IPS DF 6.9 (cell line): ENCODE results near the gene ZNF581.

Source experiments
- DNase-seq: peaks from one replicate; pipeline ENCODE4 v3.0.0-alpha.2; 2013; ENCODE audit warnings: low read depth, low spot score
- H3K27ac ChIP-seq: one replicate; pipeline ENCODE4 v1.5.1; 2013; ENCODE audit warnings: low read length, control low read depth
- H3K27me3 ChIP-seq: 2 replicates; pipeline ENCODE4 v1.6.1; 2013; ENCODE audit warnings: mild to moderate bottlenecking, low read length; ENCODE audit not compliant: control insufficient read depth, insufficient read depth
- H3K36me3 ChIP-seq: 2 replicates; pipeline ENCODE4 v1.6.1; 2013; ENCODE audit warnings: low read length; ENCODE audit not compliant: control insufficient read depth, insufficient read depth
- H3K4me1 ChIP-seq: 2 replicates; pipeline ENCODE4 v1.6.1; 2013; ENCODE audit warnings: low read length; ENCODE audit not compliant: control insufficient read depth, insufficient read depth
- H3K4me3 ChIP-seq: 2 replicates; pipeline ENCODE4 v1.5.1; 2013; ENCODE audit warnings: mild to moderate bottlenecking, low read length
- H3K9me3 ChIP-seq: 2 replicates; pipeline ENCODE4 v1.6.1; 2013; ENCODE audit warnings: low read length, inconsistent platforms; ENCODE audit not compliant: control insufficient read depth, insufficient read depth
- WGBS: extraction: QIAGEN DNeasy Blood & Tissue Kit; methylation state at CpG from one replicate; pipeline ENCODE4 v1.1.7; 2013; ENCODE audit warnings: mixed read lengths, missing lambda C conversion rate; ENCODE audit not compliant: insufficient read length, insufficient coverage; 5-methylcytosine and 5-hydroxymethylcytosine counted together

ZNF581 gene

DNA sequence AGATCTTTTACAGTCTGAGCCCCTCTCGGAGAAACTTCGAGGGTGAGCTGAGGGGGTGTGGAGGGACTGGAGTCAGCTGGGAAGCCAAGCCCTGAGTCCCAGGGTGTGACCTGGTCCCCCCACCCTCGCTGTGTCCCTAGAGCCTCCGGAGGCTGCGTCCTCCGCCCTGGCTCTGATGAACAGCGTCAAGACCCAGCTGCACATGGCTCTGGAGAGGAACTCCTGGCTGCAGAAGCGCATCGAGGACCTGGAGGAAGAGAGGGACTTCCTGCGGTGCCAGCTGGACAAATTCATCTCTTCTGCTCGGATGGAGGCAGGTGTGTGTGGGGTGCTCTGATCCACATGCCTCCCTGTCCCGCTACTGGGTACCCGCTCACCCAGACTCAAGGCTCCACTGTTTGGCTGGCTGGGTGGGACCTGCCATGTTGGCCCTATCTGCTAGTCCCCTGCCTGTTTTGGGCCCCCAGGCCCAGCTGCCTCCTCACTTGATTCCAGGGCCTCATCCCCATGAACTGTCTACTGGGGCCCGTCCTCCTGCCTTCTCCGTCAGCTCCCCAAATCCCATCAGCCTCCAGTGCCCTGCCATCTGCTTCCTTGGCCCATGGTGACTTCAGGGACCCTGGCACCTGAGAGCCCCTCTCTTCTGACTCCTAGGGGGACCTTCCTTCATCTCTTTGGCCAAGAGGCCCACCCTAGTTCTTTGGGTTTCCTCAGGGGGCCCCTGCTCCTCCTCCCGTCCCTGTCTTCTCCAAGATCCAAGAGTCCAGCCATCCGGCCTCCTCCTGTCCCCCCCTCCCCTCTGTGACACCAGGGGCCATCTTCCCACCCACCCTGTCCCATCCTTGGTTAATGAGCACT, 6.0 kb downstream of the ZNF581 start:
- H3K4me1 ChIP-seq: 0 out of 2 replicates have a peak, but pooled peaks cover 3% of the 10 kb centered on the region
- no CpG with 5 or more reads among the region's 17 CpGs for WGBS
- peaks cover 8% of the 10 kb centered on the region for H3K36me3 ChIP-seq
- no peak overlapping the region for H3K27ac ChIP-seq
- no peaks in the 10 kb centered on the region for H3K27me3 ChIP-seq
- no peaks in the 10 kb centered on the region for H3K9me3 ChIP-seq
- H3K4me3 ChIP-seq: no peak overlapping the region
- no peak for DNase-seq

GRCh38 chr19:55650126-55650557, 6.7 kb downstream of the ZNF581 start:
- no peak for DNase-seq
- no CpG with 5 or more reads among the region's 4 CpGs for WGBS
- Histone ChIP-seq H3K36me3 (peaks cover 3% of the 10 kb centered on the region), H3K4me1 (0 out of 2 replicates have a peak, but pooled peaks cover 3% of the 10 kb centered on the region), H3K27me3 (no peaks in the 10 kb centered on the region), H3K4me3 (no peak overlapping the region), H3K27ac (no peak overlapping the region), H3K9me3 (no peaks in the 10 kb centered on the region)

GRCh38 chr19:55650602-55651230, 7.3 kb downstream of the ZNF581 start:
- no peaks in the 10 kb centered on the region for H3K27me3 ChIP-seq
- DNase-seq: no peak
- no peak overlapping the region for H3K27ac ChIP-seq
- WGBS: no CpG with 5 or more reads among the region's 17 CpGs
- H3K4me1 ChIP-seq: 0 out of 2 replicates have a peak, but pooled peaks cover 3% of the 10 kb centered on the region
- H3K9me3 ChIP-seq: no peaks in the 10 kb centered on the region
- no peak overlapping the region for H3K4me3 ChIP-seq
- H3K36me3 ChIP-seq: no peaks in the 10 kb centered on the region

- no peak overlapping the region for H3K4me3 ChIP-seq
- no peaks in the 10 kb centered on the region for H3K36me3 ChIP-seq
- no CpG with 5 or more reads among the region's 18 CpGs for WGBS
- 0 out of 2 replicates have a peak, but pooled peaks cover 3% of the 10 kb centered on the region for H3K4me1 ChIP-seq
- H3K27me3 ChIP-seq: no peaks in the 10 kb centered on the region
- no peak for DNase-seq
- no peak overlapping the region for H3K27ac ChIP-seq
- H3K9me3 ChIP-seq: no peaks in the 10 kb centered on the region
These were observed 7.8 kb downstream of the ZNF581 start for GRCh38 chr19:55651236-55651635.

DNA sequence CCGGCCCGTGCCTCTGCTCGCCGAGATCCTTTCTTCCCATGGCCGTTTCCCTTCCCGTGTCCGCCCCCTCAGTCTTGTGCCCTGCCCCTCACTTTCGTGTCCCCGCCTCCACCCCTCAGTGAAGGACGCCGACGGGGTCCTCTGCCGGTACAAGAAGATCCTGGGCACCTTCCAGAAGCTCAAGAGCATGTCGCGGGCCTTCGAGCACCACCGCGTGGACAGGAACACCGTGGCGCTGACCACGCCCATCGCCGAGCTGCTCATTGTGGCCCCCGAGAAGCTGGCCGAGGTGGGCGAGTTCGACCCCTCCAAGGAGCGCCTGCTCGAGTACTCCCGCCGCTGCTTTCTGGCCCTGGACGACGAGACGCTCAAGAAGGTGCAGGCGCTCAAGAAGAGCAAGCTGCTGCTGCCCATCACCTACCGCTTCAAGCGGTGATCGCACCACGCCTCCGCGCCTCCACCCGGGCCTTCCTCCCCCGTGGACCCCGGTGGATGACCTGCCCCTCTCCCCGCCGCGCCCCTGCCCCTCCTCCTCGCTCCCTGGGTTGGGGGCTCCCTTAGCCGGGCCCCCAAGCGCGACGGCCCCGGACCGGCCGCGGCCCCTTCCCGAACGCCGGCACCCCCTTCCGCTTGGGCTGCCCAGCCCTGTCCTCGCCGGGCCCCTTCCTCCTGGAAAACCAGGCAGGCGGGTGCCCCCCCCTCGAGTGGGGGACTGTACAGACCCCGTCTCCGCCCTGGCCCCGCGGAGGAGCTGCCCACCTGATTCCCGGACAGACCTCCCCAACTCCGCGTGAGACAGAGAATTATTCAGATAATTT, 9.1 kb downstream of the ZNF581 start:
- Histone ChIP-seq H3K9me3 (no peaks in the 10 kb centered on the region), H3K27ac (no peak overlapping the region), H3K4me1 (peaks cover 4% of the 10 kb centered on the region; the same call in 1 of the 2 replicates), H3K36me3 (no peaks in the 10 kb centered on the region), H3K27me3 (no peaks in the 10 kb centered on the region), H3K4me3 (peak overlapping the region; percentile 22; the same call in 1 of the 2 replicates)
- DNase-seq: no peak
- WGBS: no CpG with 5 or more reads among the region's 71 CpGs

- peak overlapping the region; percentile 77; the same call in 1 of the 2 replicates for H3K4me3 ChIP-seq
- no peaks in the 10 kb centered on the region for H3K27me3 ChIP-seq
- H3K36me3 ChIP-seq: no peaks in the 10 kb centered on the region
- DNase-seq: peak; percentile 88
- WGBS: no CpG with 5 or more reads among the region's 57 CpGs
- H3K27ac ChIP-seq: no peak overlapping the region
- peaks cover 1% of the 10 kb centered on the region; the same call in 1 of the 2 replicates for H3K4me1 ChIP-seq
- no peaks in the 10 kb centered on the region for H3K9me3 ChIP-seq
These were observed 10.3 kb downstream of the ZNF581 start for GRCh38 chr19:55653651-55654322.

GRCh38 chr19:55654323-55654867, 10.9 kb downstream of the ZNF581 start:
- Histone ChIP-seq H3K27ac (no peak overlapping the region), H3K4me3 (peak overlapping the region; percentile 77; the same call in 1 of the 2 replicates), H3K27me3 (no peaks in the 10 kb centered on the region), H3K4me1 (peaks cover 1% of the 10 kb centered on the region; the same call in 1 of the 2 replicates), H3K9me3 (no peaks in the 10 kb centered on the region), H3K36me3 (0 out of 2 replicates have a peak, but pooled peaks cover 2% of the 10 kb centered on the region)
- peak; percentile 98 for DNase-seq
- no CpG with 5 or more reads among the region's 52 CpGs for WGBS

- WGBS: no CpG with 5 or more reads among the region's 95 CpGs
- DNase-seq: no peak
These were observed 11.6 kb downstream of the ZNF581 start, which contains the start of gene U2AF2 for GRCh38 chr19:55654868-55655647. Gene U2AF2 (plus strand): TSS chr19:55655035. CDS start chr19:55655105, 70 bp downstream.

DNA sequence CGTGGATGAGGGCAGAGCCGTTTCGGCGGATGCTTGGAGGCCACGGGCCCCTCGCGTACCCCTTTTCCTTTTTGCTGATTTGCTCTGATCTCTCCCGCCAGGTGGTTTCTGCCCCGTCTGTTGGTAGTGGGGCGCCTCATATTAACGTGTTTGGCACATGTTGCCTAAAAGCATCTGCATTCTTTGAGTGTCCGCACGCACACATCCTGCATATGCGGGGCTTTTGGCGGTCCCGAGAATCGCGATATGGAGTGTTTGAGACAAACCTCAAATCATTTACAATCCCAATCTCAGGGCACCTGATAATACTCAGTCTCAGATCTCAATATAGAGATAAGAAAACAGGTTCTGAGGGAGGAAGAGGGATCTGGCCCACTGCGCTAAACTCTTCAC, 12.2 kb downstream of the ZNF581 start:
- H3K4me1 ChIP-seq: peaks cover 1% of the 10 kb centered on the region; the same call in 1 of the 2 replicates
- peaks cover 9% of the 10 kb centered on the region for H3K36me3 ChIP-seq
- H3K27ac ChIP-seq: no peak overlapping the region
- H3K4me3 ChIP-seq: peak overlapping the region; percentile 95
- no CpG with 5 or more reads among the region's 19 CpGs for WGBS
- DNase-seq: no peak
- no peaks in the 10 kb centered on the region for H3K9me3 ChIP-seq
- H3K27me3 ChIP-seq: no peaks in the 10 kb centered on the region

More at GRCh38 chr19:55654868-55655647, 11.6 kb downstream of the ZNF581 start, which contains the start of gene U2AF2:
- Histone ChIP-seq H3K4me3 (peak within 1 kb of the TSS; percentile 95), H3K36me3 (peaks cover 3% of the 10 kb centered on the region), H3K4me1 (peaks cover 1% of the 10 kb centered on the region; the same call in 1 of the 2 replicates), H3K27me3 (no peaks in the 10 kb centered on the region), H3K27ac (no peak within 1 kb of the TSS), H3K9me3 (no peaks in the 10 kb centered on the region)
